ENCODE data around the gene CHPF. TPM values are rescaled to one million over a fixed set of nuclear protein-coding genes. Genes with fewer than 3 reads are reported as not detected.

Gene CHPF
- total RNA-seq, 1 donor from 2014 or later, result 81.0 TPM

GRCh38 chr2:219514836-219515235 is 28.8 kb downstream of the CHPF start:
- H3K36me3 Mint-ChIP-seq, result no peaks in the 10 kb centered on the region
- TF ChIP-seq CTCF (IDR thresholded peaks at IDR 0.05; ENCODE audit: unreplicated experiment), result no peak
- no peak overlapping the region for H3K27ac Mint-ChIP-seq
- H3K4me1 Mint-ChIP-seq, result peaks cover 49% of the 10 kb centered on the region
- no peak for DNase-seq (ENCODE audit: low spot score in 2 of 2, unreplicated experiment in 2 of 2)
- H3K27me3 Mint-ChIP-seq (ENCODE audit: low read depth), result peaks cover 88% of the 10 kb centered on the region
- H3K9me3 Mint-ChIP-seq, result no peaks in the 10 kb centered on the region
- no peak overlapping the region for H3K4me3 Mint-ChIP-seq

GRCh38 chr2:219514196-219514761 is 29.3 kb downstream of the CHPF start, which contains the start of gene ASIC4:
TSS of gene ASIC4 (plus strand) at chr2:219514482. CDS start at chr2:219514725, 243 bp downstream.
- peak within 1 kb of the TSS; percentile 52 for H3K4me3 Mint-ChIP-seq
- H3K27me3 Mint-ChIP-seq (ENCODE audit: low read depth), result peaks cover 89% of the 10 kb centered on the region
- no peak for DNase-seq (ENCODE audit: low spot score in 2 of 2, unreplicated experiment in 2 of 2)
- no peaks in the 10 kb centered on the region for H3K9me3 Mint-ChIP-seq
- TF ChIP-seq CTCF (IDR thresholded peaks at IDR 0.05; ENCODE audit: unreplicated experiment), result no peak
- peak within 1 kb of the TSS; percentile 39 for H3K27ac Mint-ChIP-seq
- peaks cover 55% of the 10 kb centered on the region for H3K4me1 Mint-ChIP-seq
- no peaks in the 10 kb centered on the region for H3K36me3 Mint-ChIP-seq

- no peak for TF ChIP-seq CTCF (IDR thresholded peaks at IDR 0.05; ENCODE audit: unreplicated experiment)
- DNase-seq (ENCODE audit: low spot score in 2 of 2, unreplicated experiment in 2 of 2), result no peak
- H3K27ac Mint-ChIP-seq, result no peak overlapping the region
- H3K9me3 Mint-ChIP-seq, result no peaks in the 10 kb centered on the region
- H3K4me3 Mint-ChIP-seq, result peak overlapping the region; percentile 52
- H3K4me1 Mint-ChIP-seq, result peaks cover 55% of the 10 kb centered on the region
- no peaks in the 10 kb centered on the region for H3K36me3 Mint-ChIP-seq
- H3K27me3 Mint-ChIP-seq (ENCODE audit: low read depth), result peaks cover 88% of the 10 kb centered on the region
These were observed 29.8 kb downstream of the CHPF start for GRCh38 chr2:219513787-219514186.

DNA sequence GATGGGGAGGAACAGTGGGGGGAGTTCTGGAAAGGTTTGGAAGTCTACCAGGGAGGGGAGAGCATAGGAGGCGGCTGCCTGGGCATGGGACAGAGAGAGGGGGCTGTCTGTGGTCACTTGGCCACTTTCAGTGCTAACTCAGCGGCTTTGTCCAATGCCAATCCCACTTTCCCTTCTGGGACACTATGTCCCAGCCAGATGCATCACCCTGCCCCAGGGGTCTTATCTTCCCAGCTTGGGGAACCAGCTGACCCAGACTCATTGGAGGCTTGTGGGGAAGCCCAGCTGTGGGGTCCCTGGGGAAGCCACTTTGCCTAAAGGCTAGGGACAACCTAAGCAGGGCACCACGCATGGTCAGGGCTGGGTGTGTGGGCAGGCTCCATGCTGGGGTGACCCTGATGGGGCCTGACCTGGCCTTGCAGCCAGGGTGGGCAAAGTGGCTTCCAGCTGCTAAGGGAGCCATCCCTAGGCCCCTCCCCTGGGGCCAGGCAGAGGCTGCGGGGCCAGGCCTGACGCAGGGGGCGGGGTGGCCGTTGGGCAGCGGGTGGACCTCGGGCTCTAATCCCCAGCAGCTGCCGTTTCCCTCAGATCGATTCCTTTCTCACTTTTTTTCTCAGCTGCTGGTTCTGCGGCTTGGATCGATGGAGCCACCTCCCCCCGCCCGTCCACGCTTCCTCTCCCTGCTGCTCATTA is 30.9 kb downstream of the CHPF start:
- Mint-ChIP-seq H3K27me3 (ENCODE audit: low read depth) (peaks cover 77% of the 10 kb centered on the region), H3K36me3 (no peaks in the 10 kb centered on the region), H3K4me3 (no peak overlapping the region), H3K27ac (no peak overlapping the region), H3K9me3 (no peaks in the 10 kb centered on the region), H3K4me1 (peaks cover 52% of the 10 kb centered on the region)
- TF ChIP-seq CTCF (IDR thresholded peaks at IDR 0.05; ENCODE audit: unreplicated experiment), result no peak
- no peak for DNase-seq (ENCODE audit: low spot score in 2 of 2, unreplicated experiment in 2 of 2)

GRCh38 chr2:219511547-219512325 is 31.9 kb downstream of the CHPF start:
- H3K4me3 Mint-ChIP-seq, result no peak overlapping the region
- no peaks in the 10 kb centered on the region for H3K9me3 Mint-ChIP-seq
- peaks cover under 1% of the 10 kb centered on the region for H3K36me3 Mint-ChIP-seq
- H3K27me3 Mint-ChIP-seq (ENCODE audit: low read depth), result peaks cover 67% of the 10 kb centered on the region
- no peak for TF ChIP-seq CTCF (IDR thresholded peaks at IDR 0.05; ENCODE audit: unreplicated experiment)
- H3K27ac Mint-ChIP-seq, result no peak overlapping the region
- no peak for DNase-seq (ENCODE audit: low spot score in 2 of 2, unreplicated experiment in 2 of 2)
- peaks cover 49% of the 10 kb centered on the region for H3K4me1 Mint-ChIP-seq
